ENCODE results near the gene IDI1. TPM values are rescaled to one million over a fixed set of nuclear protein-coding genes. Genes with fewer than 3 reads are reported as not detected.

IDI1 gene
- total and polyA plus RNA-seq, 2 donors (not counting 1 experiment from before 2014, with no cell fraction given) = 59.8 to 167 TPM

GRCh38 chr10:1043532-1043995 is 5.4 kb downstream of the IDI1 start:
- peak overlapping the region; percentile 59 for H3K9ac ChIP-seq (ENCODE audit: low read length)
- peak overlapping the region; percentile 32 to 81 (median 59) for H3K4me3 ChIP-seq (ENCODE audit: control extremely low read depth in 1 of 5, extremely low read depth in 1 of 5, insufficient read depth in 1 of 5, low read depth in 2 of 5, low read length in 4 of 5)
- Mint-ChIP-seq H3K4me1 (peaks cover 50% of the 10 kb centered on the region), H3K27me3 (no peaks in the 10 kb centered on the region), H3K27ac (peak overlapping the region; percentile 95), H3K9me3 (ENCODE audit: insufficient read depth) (peaks cover 2% of the 10 kb centered on the region), H3K4me3 (peak overlapping the region; percentile 83)
- intact Hi-C loops (cut with micrococcal nuclease) = loop anchor here (2.0 to 10.0 kb wide), 3 partner anchors 13 to 729 kb away; partner anchors contain the start of gene WDR37
- ChIA-PET POLR2A (interaction anchor here (1.2 kb wide), 1 partner anchor 13 kb away, joined by 3 read pairs; no protein-coding TSS in a partner anchor), CTCF (interaction anchor here (1.2 kb wide), 1 partner anchor 110 kb away, joined by 3 read pairs; no protein-coding TSS in a partner anchor)
- H3K79me2 ChIP-seq (ENCODE audit: control insufficient read depth, insufficient read depth, low read length) = peaks cover 36% of the 10 kb centered on the region
- H3K9me3 ChIP-seq (ENCODE audit: control extremely low read depth in 1 of 3, control insufficient read depth in 2 of 3, insufficient read depth in 1 of 3, low read length in 2 of 3) = no peaks in the 10 kb centered on the region
- H2AFZ ChIP-seq (ENCODE audit: insufficient read depth, low read depth, low read length, poor library complexity, severe bottlenecking) = no peak overlapping the region
- ATAC-seq (ENCODE audit: low read depth) = peak; percentile 59
- no peaks in the 10 kb centered on the region for H3K27me3 ChIP-seq (replicated peaks in 1 of 4; ENCODE audit: control extremely low read depth in 1 of 4, control insufficient read depth in 3 of 4, insufficient read depth in 4 of 4, low read length in 3 of 4)
- peaks cover 40 to 43% of the 10 kb centered on the region in 2 donors for H3K4me1 ChIP-seq (ENCODE audit: control insufficient read depth in 2 of 2, insufficient read depth in 2 of 2, low read length in 2 of 2)
- DNase-seq = peak; percentile 83
- peaks cover 3 to 31% of the 10 kb centered on the region in 2 experiments for H3K36me3 ChIP-seq (replicated peaks in 1 of 2; ENCODE audit: control extremely low read depth in 1 of 2, control insufficient read depth in 1 of 2, extremely low read depth in 1 of 2, insufficient read depth in 2 of 2, low read length in 1 of 2)
- peaks cover 17% of the 10 kb centered on the region for H4K20me1 ChIP-seq (ENCODE audit: control insufficient read depth, insufficient read depth, low read length, poor library complexity, severe bottlenecking)
- TF ChIP-seq EZH2 (IDR thresholded peaks at IDR 0.05; ENCODE audit: borderline replicate concordance, insufficient read depth, low read depth, low read length, poor library complexity, severe bottlenecking) = no peak
- TF ChIP-seq CTCF (IDR thresholded peaks at IDR 0.05) = no peak
- H3K4me2 ChIP-seq (replicated peaks; ENCODE audit: low read depth, low read length, poor library complexity, severe bottlenecking) = peak overlapping the region; percentile 69
- peak overlapping the region; percentile 65 to 86 for H3K27ac ChIP-seq (ENCODE audit: low read length in 2 of 2)
- WGBS (ENCODE audit: insufficient coverage) = 0% methylated on average over 5 of the region's 12 CpGs

GRCh38 chr10:1041514-1041913 is 7.4 kb downstream of the IDI1 start:
- no peak for TF ChIP-seq CTCF (IDR thresholded peaks at IDR 0.05)
- no peak for TF ChIP-seq EZH2 (IDR thresholded peaks at IDR 0.05; ENCODE audit: borderline replicate concordance, insufficient read depth, low read depth, low read length, poor library complexity, severe bottlenecking)
- CTCF ChIA-PET = no interaction called here

More at GRCh38 chr10:1041514-1041913, 7.4 kb downstream of the IDI1 start:
- Histone ChIP-seq H3K27me3 (replicated peaks in 1 of 4; ENCODE audit: control extremely low read depth in 1 of 4, control insufficient read depth in 3 of 4, insufficient read depth in 4 of 4, low read length in 3 of 4) (no peaks in the 10 kb centered on the region), H3K9ac (ENCODE audit: low read length) (no peak overlapping the region), H2AFZ (ENCODE audit: insufficient read depth, low read depth, low read length, poor library complexity, severe bottlenecking) (no peak overlapping the region), H3K9me3 (ENCODE audit: control extremely low read depth in 1 of 3, control insufficient read depth in 2 of 3, insufficient read depth in 1 of 3, low read length in 2 of 3) (no peaks in the 10 kb centered on the region), H3K4me3 (ENCODE audit: control extremely low read depth in 1 of 5, extremely low read depth in 1 of 5, insufficient read depth in 1 of 5, low read depth in 2 of 5, low read length in 4 of 5) (no peak overlapping the region), H3K27ac (ENCODE audit: low read length in 2 of 2) (no peak overlapping the region), H3K79me2 (ENCODE audit: control insufficient read depth, insufficient read depth, low read length) (peaks cover 23% of the 10 kb centered on the region), H4K20me1 (ENCODE audit: control insufficient read depth, insufficient read depth, low read length, poor library complexity, severe bottlenecking) (peaks cover 9% of the 10 kb centered on the region), H3K36me3 (replicated peaks in 1 of 2; ENCODE audit: control extremely low read depth in 1 of 2, control insufficient read depth in 1 of 2, extremely low read depth in 1 of 2, insufficient read depth in 2 of 2, low read length in 1 of 2) (peaks cover 3 to 44% of the 10 kb centered on the region in 2 experiments), H3K4me2 (replicated peaks; ENCODE audit: low read depth, low read length, poor library complexity, severe bottlenecking) (no peak overlapping the region), H3K4me1 (ENCODE audit: control insufficient read depth in 2 of 2, insufficient read depth in 2 of 2, low read length in 2 of 2) (peaks cover 31 to 35% of the 10 kb centered on the region in 2 donors)
- Mint-ChIP-seq H3K4me1 (peaks cover 51% of the 10 kb centered on the region), H3K4me3 (no peak overlapping the region), H3K9me3 (ENCODE audit: insufficient read depth) (no peaks in the 10 kb centered on the region), H3K27me3 (no peaks in the 10 kb centered on the region), H3K27ac (no peak overlapping the region)
- intact Hi-C loops (cut with micrococcal nuclease) = loop anchor here (5.0 to 10.0 kb wide), 2 partner anchors 189 to 727 kb away; no protein-coding TSS in a partner anchor
- POLR2A ChIA-PET = no interaction called here
- DNase-seq (no peak), ATAC-seq (ENCODE audit: low read depth) (no peak)
- WGBS (ENCODE audit: insufficient coverage) = no CpG with 5 or more reads among the region's 9 CpGs
